Posterior vena cava (tissue), 2 donors: ENCODE measurements around the gene PCBD1. TPM values are rescaled to one million over a fixed set of nuclear protein-coding genes. Genes with fewer than 3 reads are reported as not detected.
A peak's percentile ranks its signal among the peaks of the same experiment; 100 is the strongest.
"Not testable (repeated sequence)": the region's sequence is repeated elsewhere in the genome, so short reads cannot be mapped to it uniquely, and the experiment has no call there.

Source experiments
- DNase-seq: peaks from one replicate; pipeline ENCODE4 v3.0.0-alpha.2; 2020; ENCODE audit warnings: low spot score
- intact Hi-C, 2 donors: fragments of 100-400 bp; cut with DNase I; formaldehyde crosslinking; loops; one replicate each; pipeline versions ENCODE4 v1.14.1 to v1.14.2; 2022 to 2023
- total RNA-seq, 2 donors: library from RNA; stranded (reverse); fragmentation: NEBNext Ultra II Directional; extraction: Animal tissue kit (Norgen Biotek cat#: 25700); gene quantifications; one replicate each; pipeline ENCODE4 v1.2.1, GENCODE V29; 2021
- donor health status: DM: yes; HTN: yes; CAD: no.
- donor health status: DM: yes; HTN: yes; CAD: no.

PCBD1 gene
- total RNA-seq, 2 donors from 2014 or later: 48.7 to 54.1 TPM

- intact Hi-C loops: no loop called here
- no peak for DNase-seq
These were observed 32.2 kb upstream of the PCBD1 start for GRCh38 chr10:70920519-70920918.

- intact Hi-C loops, DNase-seq: not testable (repeated sequence)
These were observed 31.5 kb upstream of the PCBD1 start for GRCh38 chr10:70919906-70920305.

- DNase-seq: no peak
- intact Hi-C loops: no loop called here
These were observed 30.6 kb upstream of the PCBD1 start for GRCh38 chr10:70918851-70919530.

GRCh38 chr10:70917635-70918034 lies 29.3 kb upstream of the PCBD1 start:
- intact Hi-C loops: no loop called here
- no peak for DNase-seq

- intact Hi-C loops: no loop called here
- no peak for DNase-seq
These were observed 28.9 kb upstream of the PCBD1 start for GRCh38 chr10:70917226-70917625.

- intact Hi-C loops: no loop called here
- no peak for DNase-seq
These were observed 27.9 kb upstream of the PCBD1 start for GRCh38 chr10:70916241-70916640.

GRCh38 chr10:70915806-70916205 lies 27.4 kb upstream of the PCBD1 start:
- intact Hi-C loops: no loop called here
- DNase-seq: no peak

- DNase-seq: no peak
- intact Hi-C loops: no loop called here
These were observed 26.8 kb upstream of the PCBD1 start for GRCh38 chr10:70915206-70915605.

- intact Hi-C loops: no loop called here
- DNase-seq: peak; percentile 37
These were observed 26.0 kb upstream of the PCBD1 start for GRCh38 chr10:70914316-70914864.

GRCh38 chr10:70913893-70914240 lies 25.5 kb upstream of the PCBD1 start:
- intact Hi-C loops: no loop called here
- peak; percentile 44 for DNase-seq

- intact Hi-C loops: no loop called here
- peak; percentile 47 for DNase-seq
These were observed 25.0 kb upstream of the PCBD1 start for GRCh38 chr10:70913191-70913892.

GRCh38 chr10:70912556-70912955 lies 24.2 kb upstream of the PCBD1 start:
- intact Hi-C loops: no loop called here
- peak; percentile 20 for DNase-seq

- peak; percentile 62 for DNase-seq
- intact Hi-C loops: no loop called here
These were observed 23.0 kb upstream of the PCBD1 start for GRCh38 chr10:70911386-70911785.

- peak; percentile 75 for DNase-seq
- intact Hi-C loops: no loop called here
These were observed 22.3 kb upstream of the PCBD1 start for GRCh38 chr10:70910486-70911341.

GRCh38 chr10:70909326-70909935 lies 21.1 kb upstream of the PCBD1 start:
- intact Hi-C loops: loop anchor here in 1 of 2 donors (5.0 kb wide), 1 partner anchor 998 kb away; no protein-coding TSS in a partner anchor
- DNase-seq: peak; percentile 45

GRCh38 chr10:70908406-70909296 lies 20.3 kb upstream of the PCBD1 start:
- peak; percentile 68 for DNase-seq
- intact Hi-C loops: loop anchor here in 1 of 2 donors (5.0 kb wide), 1 partner anchor 999 kb away; no protein-coding TSS in a partner anchor

- intact Hi-C loops: loop anchor here in 1 of 2 donors (1.0 to 5.0 kb wide), 2 partner anchors 25 to 999 kb away; no protein-coding TSS in a partner anchor
These were observed 19.5 kb upstream of the PCBD1 start for GRCh38 chr10:70907637-70908405.

More at GRCh38 chr10:70907637-70908405, 19.5 kb upstream of the PCBD1 start:
- peak; percentile 74 for DNase-seq
